Measurements from ENCODE around the gene DHX15.

Gene DHX15

GRCh38 chr4:24547979-24548378 lies 36.4 kb downstream of the DHX15 start:
- ATAC-seq (replicated peaks): no peak
- no peak overlapping the region for H3K4me3 Mint-ChIP-seq
- H3K27me3 Mint-ChIP-seq: no peaks in the 10 kb centered on the region
- peaks cover 4 to 15% of the 10 kb centered on the region in 2 donors for H3K4me1 Mint-ChIP-seq
- DNase-seq: no peak
- H3K9me3 Mint-ChIP-seq: no peaks in the 10 kb centered on the region
- peaks cover 7 to 13% of the 10 kb centered on the region in 2 donors for H3K36me3 Mint-ChIP-seq
- no peak overlapping the region for H3K27ac Mint-ChIP-seq

DNA sequence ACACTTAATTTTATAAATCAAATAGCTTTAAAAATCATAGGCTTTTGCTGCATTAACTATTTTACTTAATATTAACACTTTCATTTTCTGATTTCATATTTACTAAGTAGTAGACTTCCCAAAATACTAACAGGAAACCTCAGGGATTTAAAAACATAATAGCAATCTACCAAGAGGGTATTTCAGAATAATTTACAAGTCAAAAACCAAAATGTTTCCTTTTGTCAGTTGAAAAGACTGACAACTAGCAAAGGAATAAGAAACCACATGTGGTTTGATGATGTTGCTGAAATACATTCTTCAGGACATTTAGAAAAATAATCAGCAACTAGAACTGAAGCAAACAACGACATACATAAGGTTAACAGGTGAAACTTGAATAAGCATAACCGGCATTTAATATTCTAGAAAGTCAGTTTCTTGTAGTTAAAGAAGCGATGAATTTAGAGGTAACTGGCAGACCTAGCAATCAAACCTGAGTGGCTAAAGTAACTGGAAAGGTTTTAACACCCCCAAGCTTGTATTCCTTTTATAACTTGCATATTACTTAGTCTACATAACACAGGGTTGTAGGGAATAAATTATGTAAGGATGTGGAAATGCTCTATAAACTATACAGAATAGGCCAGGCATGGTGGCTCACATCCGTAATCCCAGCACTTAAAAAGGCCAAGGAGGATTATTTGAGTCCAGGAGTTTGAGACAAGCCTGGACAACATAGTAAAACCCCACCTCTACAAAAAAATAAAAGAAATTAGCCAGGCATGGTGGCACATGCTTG lies 40.0 kb downstream of the DHX15 start:
- no peak overlapping the region for H3K4me3 Mint-ChIP-seq
- ATAC-seq (replicated peaks) (no peak), DNase-seq (no peak)
- no peaks in the 10 kb centered on the region for H3K9me3 Mint-ChIP-seq
- H3K27me3 Mint-ChIP-seq: no peaks in the 10 kb centered on the region
- H3K4me1 Mint-ChIP-seq: peaks cover 2 to 15% of the 10 kb centered on the region in 2 donors
- peaks cover 6 to 29% of the 10 kb centered on the region in 2 donors for H3K36me3 Mint-ChIP-seq
- no peak overlapping the region for H3K27ac Mint-ChIP-seq

DNA sequence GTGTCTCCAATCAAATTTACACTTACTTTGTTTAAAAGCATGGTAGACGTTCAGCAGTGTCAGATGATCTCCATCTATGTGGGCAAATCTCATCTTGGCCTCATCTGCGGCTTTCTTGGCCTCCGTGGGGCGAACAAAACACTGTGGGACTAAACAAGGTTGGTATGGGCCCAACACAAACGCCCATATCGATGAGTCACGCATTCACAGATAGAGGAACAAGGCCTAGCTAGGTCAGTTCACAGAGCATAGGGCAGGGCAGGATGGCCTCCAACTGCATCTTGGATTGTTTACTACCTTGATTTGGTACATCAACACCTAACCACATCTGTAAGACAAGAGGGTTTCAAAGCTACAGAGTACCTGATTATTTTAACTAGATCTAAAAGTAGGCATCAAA lies 47.3 kb downstream of the DHX15 start:
- Mint-ChIP-seq H3K36me3 (peaks cover 10 to 33% of the 10 kb centered on the region in 2 donors), H3K27ac (peak overlapping the region; percentile 31), H3K4me1 (no peaks in the 10 kb centered on the region), H3K27me3 (no peaks in the 10 kb centered on the region), H3K9me3 (no peaks in the 10 kb centered on the region), H3K4me3 (no peak overlapping the region)
- DNase-seq (no peak), ATAC-seq (replicated peaks) (no peak)

- DNase-seq (no peak), ATAC-seq (replicated peaks) (no peak)
- no peak overlapping the region for H3K27ac Mint-ChIP-seq
- H3K4me3 Mint-ChIP-seq: no peak overlapping the region
- no peaks in the 10 kb centered on the region for H3K9me3 Mint-ChIP-seq
- H3K36me3 Mint-ChIP-seq: peaks cover 10 to 32% of the 10 kb centered on the region in 2 donors
- no peaks in the 10 kb centered on the region for H3K27me3 Mint-ChIP-seq
- H3K4me1 Mint-ChIP-seq: no peaks in the 10 kb centered on the region
Measured at GRCh38 chr4:24535399-24535798, 49.0 kb downstream of the DHX15 start.

DNA sequence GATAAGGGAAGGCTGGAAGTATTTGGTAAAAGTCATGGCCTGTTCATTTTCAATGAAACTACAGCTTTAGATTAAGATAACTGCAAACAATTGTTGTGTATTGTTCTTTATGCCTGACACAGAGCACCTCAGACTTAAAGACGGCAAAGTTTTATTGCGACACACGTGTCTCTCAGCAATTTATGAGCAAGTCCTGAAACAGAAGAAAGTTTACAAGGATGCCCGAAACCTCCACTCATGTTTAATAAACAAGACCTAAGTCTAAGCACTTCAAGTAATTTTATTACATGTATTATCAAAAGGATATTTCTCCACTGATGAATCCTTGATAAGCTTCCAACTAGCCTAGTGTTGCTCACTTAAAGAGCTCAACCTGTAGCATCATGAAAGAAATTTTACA lies 51.0 kb downstream of the DHX15 start:
- H3K9me3 Mint-ChIP-seq: no peaks in the 10 kb centered on the region
- no peak overlapping the region for H3K4me3 Mint-ChIP-seq
- DNase-seq: no peak
- H3K27ac Mint-ChIP-seq: no peak overlapping the region
- H3K27me3 Mint-ChIP-seq: no peaks in the 10 kb centered on the region
- peaks cover 10 to 29% of the 10 kb centered on the region in 2 donors for H3K36me3 Mint-ChIP-seq
- ATAC-seq (replicated peaks): no peak
- no peaks in the 10 kb centered on the region for H3K4me1 Mint-ChIP-seq

DNA sequence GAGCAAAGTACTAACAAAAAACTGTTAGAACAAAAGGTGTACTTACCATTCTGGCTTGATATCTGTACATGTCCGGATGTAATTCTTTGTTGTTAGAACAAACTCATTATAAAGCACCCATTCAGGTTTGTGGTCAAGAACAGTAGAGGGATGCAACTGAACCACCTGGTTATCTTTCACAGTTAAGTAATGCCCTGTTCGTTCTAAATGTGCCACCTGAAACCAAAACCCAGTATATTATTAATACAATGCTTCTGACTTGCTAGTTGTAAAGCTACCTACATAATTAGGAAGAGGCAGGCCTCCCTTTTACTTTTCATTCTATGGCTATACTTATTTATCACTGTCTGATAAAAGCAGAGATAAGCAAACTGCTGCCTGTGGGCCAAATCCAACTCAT lies 54.8 kb downstream of the DHX15 start:
- Mint-ChIP-seq H3K27me3 (no peaks in the 10 kb centered on the region), H3K4me1 (no peaks in the 10 kb centered on the region), H3K9me3 (no peaks in the 10 kb centered on the region), H3K4me3 (no peak overlapping the region), H3K36me3 (peaks cover 15 to 32% of the 10 kb centered on the region in 2 donors), H3K27ac (no peak overlapping the region)
- ATAC-seq (replicated peaks) (no peak), DNase-seq (no peak)

- ATAC-seq (replicated peaks) (no peak), DNase-seq (no peak)
- H3K4me3 Mint-ChIP-seq: no peak overlapping the region
- H3K4me1 Mint-ChIP-seq: peaks cover 0 to 2% of the 10 kb centered on the region in 2 donors
- no peaks in the 10 kb centered on the region for H3K9me3 Mint-ChIP-seq
- H3K36me3 Mint-ChIP-seq: peaks cover 26 to 40% of the 10 kb centered on the region in 2 donors
- no peak overlapping the region for H3K27ac Mint-ChIP-seq
- H3K27me3 Mint-ChIP-seq: no peaks in the 10 kb centered on the region
Measured at GRCh38 chr4:24527371-24527770, 57.0 kb downstream of the DHX15 start.

DNA sequence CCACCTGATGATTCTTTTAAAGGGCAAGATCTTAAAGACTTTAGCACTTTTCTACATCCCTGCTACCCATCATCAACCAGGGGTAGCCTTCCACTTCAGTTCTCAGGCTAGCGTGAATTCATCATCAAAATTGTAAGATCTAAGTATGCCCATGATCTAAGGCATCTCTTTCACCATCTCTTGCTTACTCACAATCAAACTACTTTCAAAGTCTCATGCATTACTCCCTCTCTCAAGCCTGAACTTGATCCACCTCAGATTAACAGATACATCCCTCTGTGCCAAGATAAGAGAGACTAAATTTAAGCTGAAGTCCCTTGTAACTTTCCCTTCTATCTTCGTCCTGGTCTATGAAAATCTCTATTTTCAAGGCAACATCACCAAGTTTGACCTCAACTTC lies 62.8 kb downstream of the DHX15 start:
- ATAC-seq (replicated peaks): no peak
- DNase-seq: no peak
- Mint-ChIP-seq H3K27ac (no peak overlapping the region), H3K4me1 (peaks cover 5 to 10% of the 10 kb centered on the region in 2 donors), H3K36me3 (peaks cover 40 to 62% of the 10 kb centered on the region in 2 donors), H3K4me3 (no peak overlapping the region), H3K27me3 (no peaks in the 10 kb centered on the region), H3K9me3 (no peaks in the 10 kb centered on the region)

- DNase-seq (no peak), ATAC-seq (replicated peaks) (no peak)
- Mint-ChIP-seq H3K36me3 (peaks cover 35 to 56% of the 10 kb centered on the region in 2 donors), H3K4me3 (no peak overlapping the region), H3K27me3 (no peaks in the 10 kb centered on the region), H3K27ac (no peak overlapping the region), H3K4me1 (peaks cover 5 to 10% of the 10 kb centered on the region in 2 donors), H3K9me3 (peaks cover 0 to 2% of the 10 kb centered on the region in 2 donors)
Measured at GRCh38 chr4:24519649-24520048, 64.7 kb downstream of the DHX15 start.

- Mint-ChIP-seq H3K9me3 (peaks cover 0 to 2% of the 10 kb centered on the region in 2 donors), H3K27ac (no peak overlapping the region), H3K4me3 (no peak overlapping the region), H3K36me3 (peaks cover 33 to 61% of the 10 kb centered on the region in 2 donors), H3K4me1 (peaks cover 5 to 10% of the 10 kb centered on the region in 2 donors), H3K27me3 (no peaks in the 10 kb centered on the region)
- ATAC-seq (replicated peaks) (no peak), DNase-seq (no peak)
Measured at GRCh38 chr4:24517676-24518075, 66.7 kb downstream of the DHX15 start.

- ATAC-seq (replicated peaks) (no peak), DNase-seq (no peak)
- Mint-ChIP-seq H3K9me3 (peaks cover 0 to 2% of the 10 kb centered on the region in 2 donors), H3K36me3 (peaks cover 27 to 56% of the 10 kb centered on the region in 2 donors), H3K27ac (no peak overlapping the region), H3K4me1 (peaks cover 5 to 6% of the 10 kb centered on the region in 2 donors), H3K27me3 (no peaks in the 10 kb centered on the region), H3K4me3 (no peak overlapping the region)
Measured at GRCh38 chr4:24516926-24517325, 67.4 kb downstream of the DHX15 start.

DNA sequence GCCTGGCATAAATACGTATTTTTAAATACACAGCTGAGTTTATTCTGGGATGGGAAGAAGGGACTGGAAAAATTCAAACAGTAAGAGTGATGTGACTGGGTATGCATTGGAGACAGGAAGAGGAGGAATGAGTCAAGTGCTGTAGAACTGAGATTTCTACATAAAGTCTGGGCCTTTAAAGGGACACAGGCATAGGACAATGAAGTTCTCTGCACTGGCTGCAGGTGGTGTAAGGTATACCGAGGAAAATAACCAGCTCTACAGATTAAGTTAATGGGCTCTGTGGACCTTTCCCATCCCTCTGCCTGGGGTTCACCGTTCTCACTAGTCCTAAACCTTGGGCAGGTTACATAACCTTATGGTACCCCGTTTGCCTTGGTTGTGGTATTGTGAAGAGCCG lies 68.7 kb downstream of the DHX15 start:
- Mint-ChIP-seq H3K36me3 (peaks cover 25 to 46% of the 10 kb centered on the region in 2 donors), H3K9me3 (peaks cover 0 to 2% of the 10 kb centered on the region in 2 donors), H3K27ac (peak overlapping the region; percentile 38), H3K27me3 (no peaks in the 10 kb centered on the region), H3K4me3 (no peak overlapping the region), H3K4me1 (peaks cover 2 to 5% of the 10 kb centered on the region in 2 donors)
- ATAC-seq (replicated peaks): peak in 1 of 2 donors; percentile 22
- no peak for DNase-seq

- H3K9me3 Mint-ChIP-seq: peaks cover 0 to 2% of the 10 kb centered on the region in 2 donors
- no peak overlapping the region for H3K4me3 Mint-ChIP-seq
- no peak for ATAC-seq (replicated peaks)
- H3K27me3 Mint-ChIP-seq: no peaks in the 10 kb centered on the region
- DNase-seq: no peak
- H3K4me1 Mint-ChIP-seq: peaks cover 0 to under 1% of the 10 kb centered on the region in 2 donors
- H3K36me3 Mint-ChIP-seq: peaks cover 23 to 45% of the 10 kb centered on the region in 2 donors
- H3K27ac Mint-ChIP-seq: no peak overlapping the region
Measured at GRCh38 chr4:24514808-24515207, 69.5 kb downstream of the DHX15 start.

- Mint-ChIP-seq H3K9me3 (peaks cover 0 to 2% of the 10 kb centered on the region in 2 donors), H3K4me3 (no peak overlapping the region), H3K4me1 (no peaks in the 10 kb centered on the region), H3K36me3 (peaks cover 29 to 48% of the 10 kb centered on the region in 2 donors), H3K27ac (peak overlapping the region; percentile 59), H3K27me3 (no peaks in the 10 kb centered on the region)
- ATAC-seq (replicated peaks): peak in 1 of 2 donors; percentile 15
- no peak for DNase-seq
Measured at GRCh38 chr4:24513718-24514117, 70.6 kb downstream of the DHX15 start.

DNA sequence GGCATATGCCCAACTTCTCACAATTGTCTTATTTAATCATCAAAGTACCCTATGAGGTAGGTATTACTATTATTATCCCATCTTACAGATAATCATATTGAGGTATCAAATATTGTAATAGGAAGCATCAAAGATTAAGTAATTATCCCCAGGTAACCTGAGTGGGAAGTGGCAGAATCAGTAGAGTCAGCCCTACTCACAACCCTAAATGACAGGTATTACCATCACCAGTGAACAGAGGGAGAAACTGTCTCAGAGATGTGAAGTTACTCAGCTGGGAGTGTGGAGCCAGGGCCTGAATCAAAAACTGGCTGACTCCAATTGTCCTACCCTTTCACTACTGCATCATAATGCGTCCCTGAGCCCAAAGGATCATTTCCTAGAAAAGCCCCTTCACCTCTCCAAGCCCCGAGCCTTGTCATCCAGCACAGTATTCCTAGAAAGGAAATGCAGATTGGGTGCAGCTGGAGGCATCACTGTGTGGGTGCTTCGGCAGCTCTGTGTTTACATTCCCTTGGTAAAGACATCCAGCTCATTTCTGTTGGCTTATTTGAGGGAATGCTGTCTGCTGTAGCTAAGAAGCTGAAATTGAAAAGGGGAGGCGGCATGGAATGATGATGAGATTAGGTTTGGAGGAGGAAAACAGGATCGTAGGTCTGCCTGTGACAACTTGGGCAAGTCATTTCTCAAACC lies 72.8 kb downstream of the DHX15 start:
- no peak for DNase-seq
- Mint-ChIP-seq H3K36me3 (peaks cover 24 to 48% of the 10 kb centered on the region in 2 donors), H3K4me3 (no peak overlapping the region), H3K9me3 (peaks cover 0 to 2% of the 10 kb centered on the region in 2 donors), H3K4me1 (no peaks in the 10 kb centered on the region), H3K27ac (peak overlapping the region; percentile 20), H3K27me3 (no peaks in the 10 kb centered on the region)
- no peak for ATAC-seq (replicated peaks)
